H9 (cell line): ENCODE results near the gene PADI4. TPM values are rescaled to one million over a fixed set of nuclear protein-coding genes. Genes with fewer than 3 reads are reported as not detected.

Experiments used
- DNase-seq: peaks from one replicate; pipeline ENCODE4 v3.0.0-alpha.2; 2017
- H2AFZ ChIP-seq: one replicate; pipeline ENCODE4 v1.6.1; 2013; ENCODE audit warnings: mild to moderate bottlenecking, low read length, control low read depth, moderate library complexity
- H2AK5ac ChIP-seq: 2 replicates; pipeline ENCODE4 v1.6.1; 2013; ENCODE audit warnings: low read length, control low read depth, mixed read lengths; ENCODE audit not compliant: insufficient read length
- H2BK120ac ChIP-seq: one replicate; pipeline ENCODE4 v1.6.1; 2013; ENCODE audit warnings: low read depth, mild to moderate bottlenecking, low read length, control low read depth, inconsistent platforms; ENCODE audit not compliant: poor library complexity, severe bottlenecking
- H2BK12ac ChIP-seq: 2 replicates; pipeline ENCODE4 v1.6.1; 2013; ENCODE audit warnings: low read length, control low read depth, mixed read lengths, low read depth; ENCODE audit not compliant: insufficient read length
- H2BK15ac ChIP-seq: 2 replicates; pipeline ENCODE4 v1.6.1; 2013; ENCODE audit warnings: low read depth, low read length, control low read depth
- H2BK20ac ChIP-seq: one replicate; pipeline ENCODE4 v1.6.1; 2013; ENCODE audit warnings: low read depth, mild to moderate bottlenecking, low read length, control low read depth, inconsistent platforms; ENCODE audit not compliant: poor library complexity, severe bottlenecking
- H2BK5ac ChIP-seq: 2 replicates; pipeline ENCODE4 v1.6.1; 2013; ENCODE audit warnings: low read length, control low read depth, mixed read lengths; ENCODE audit not compliant: insufficient read length
- H3K14ac ChIP-seq: 2 replicates; pipeline ENCODE4 v1.6.1; 2013; ENCODE audit warnings: low read length, control low read depth; ENCODE audit not compliant: insufficient read depth
- H3K18ac ChIP-seq: 2 replicates; pipeline ENCODE4 v1.6.1; 2013; ENCODE audit warnings: low read depth, mild to moderate bottlenecking, mixed read lengths, low read length, control low read depth; ENCODE audit not compliant: insufficient read length
- H3K23ac ChIP-seq: 2 replicates; pipeline ENCODE4 v1.6.1; 2013; ENCODE audit warnings: low read length, control low read depth, mixed read lengths, low read depth; ENCODE audit not compliant: insufficient read length
- H3K23me2 ChIP-seq: 2 replicates; pipeline ENCODE4 v1.6.1; 2013; ENCODE audit warnings: low read depth, mild to moderate bottlenecking, mixed read lengths, low read length, control low read depth; ENCODE audit not compliant: insufficient read length, poor library complexity, severe bottlenecking
- H3K27ac ChIP-seq: 2 replicates; pipeline ENCODE4 v1.5.1; 2013; ENCODE audit warnings: low read length, control low read depth, mixed read lengths, low read depth; ENCODE audit not compliant: insufficient read length
- H3K27me3 ChIP-seq: 2 replicates; pipeline ENCODE4 v1.6.1; 2013; ENCODE audit warnings: low read length, control low read depth, inconsistent platforms; ENCODE audit not compliant: insufficient read depth
- H3K4ac ChIP-seq: 2 replicates; pipeline ENCODE4 v1.6.1; 2013; ENCODE audit warnings: low read depth, mild to moderate bottlenecking, control low read depth, inconsistent platforms, low read length, moderate library complexity
- H3K4me1 ChIP-seq: 2 replicates; pipeline ENCODE4 v1.6.1; 2013; ENCODE audit warnings: low read length, control low read depth, inconsistent platforms; ENCODE audit not compliant: insufficient read depth
- H3K4me2 ChIP-seq: 2 replicates; pipeline ENCODE4 v1.6.1; 2013; ENCODE audit warnings: low read length, control low read depth, mixed read lengths; ENCODE audit not compliant: insufficient read length, insufficient read depth
- H3K56ac ChIP-seq: 2 replicates; pipeline ENCODE4 v1.6.1; 2013; ENCODE audit warnings: low read depth, mild to moderate bottlenecking, mixed read lengths, low read length, control low read depth; ENCODE audit not compliant: insufficient read length
- H3K79me1 ChIP-seq: 2 replicates; pipeline ENCODE4 v1.6.1; 2013; ENCODE audit warnings: low read depth, mild to moderate bottlenecking, moderate library complexity, low read length, control low read depth, inconsistent platforms; ENCODE audit not compliant: insufficient read depth, poor library complexity, severe bottlenecking
- H3K79me2 ChIP-seq: 2 replicates; pipeline ENCODE4 v1.6.1; 2013; ENCODE audit warnings: low read length, control low read depth, inconsistent platforms; ENCODE audit not compliant: insufficient read depth
- H3K9ac ChIP-seq: 2 replicates; pipeline ENCODE4 v1.6.1; 2013; ENCODE audit warnings: low read length, control low read depth, mixed read lengths; ENCODE audit not compliant: insufficient read length; ENCODE audit errors: extremely low read depth
- H3K9me3 ChIP-seq: one replicate; pipeline ENCODE4 v1.6.1; 2013; ENCODE audit warnings: low read depth, low read length, inconsistent platforms; ENCODE audit not compliant: control insufficient read depth
- H3T11ph ChIP-seq: one replicate; pipeline ENCODE4 v1.6.1; 2013; ENCODE audit warnings: mild to moderate bottlenecking, low read length, control low read depth, inconsistent platforms
- H4K20me1 ChIP-seq: one replicate; pipeline ENCODE4 v1.6.1; 2013; ENCODE audit not compliant: control insufficient read depth, insufficient read length, insufficient read depth
- H4K5ac ChIP-seq: 2 replicates; pipeline ENCODE4 v1.6.1; 2013; ENCODE audit warnings: low read depth, mild to moderate bottlenecking, mixed read lengths, low read length, control low read depth; ENCODE audit not compliant: insufficient read length
- H4K8ac ChIP-seq: replicated peaks from 2 replicates; pipeline ENCODE4 v1.6.1; 2013; ENCODE audit warnings: low read length, control low read depth, mixed read lengths, low read depth; ENCODE audit not compliant: insufficient read length
- H4K91ac ChIP-seq: 2 replicates; pipeline ENCODE4 v1.6.1; 2013; ENCODE audit warnings: low read depth, mild to moderate bottlenecking, moderate library complexity, mixed read lengths, low read length, control low read depth; ENCODE audit not compliant: insufficient read length
- H3K27ac Mint-ChIP-seq, 3 experiments: 2 replicates in 2 of 3; 3 replicates in 1 of 3; pipeline ENCODE4 v1.8.0; 2020 to 2021; ENCODE audit warnings: mixed read lengths in 3 of 3, mild to moderate bottlenecking in 1 of 3, moderate library complexity in 1 of 3
- H3K27me3 Mint-ChIP-seq: 2 replicates; pipeline ENCODE4 v1.8.0; 2021; ENCODE audit warnings: low read depth, mild to moderate bottlenecking, moderate library complexity, mixed read lengths
- H3K36me3 Mint-ChIP-seq, 3 experiments: 2 replicates in 2 of 3; 3 replicates in 1 of 3; pipeline ENCODE4 v1.8.0; 2020 to 2021; ENCODE audit warnings: low read depth in 3 of 3, mixed read lengths in 3 of 3; ENCODE audit not compliant: insufficient read depth in 1 of 3
- H3K4me1 Mint-ChIP-seq, 2 experiments: 2 replicates each; pipeline ENCODE4 v1.8.0; 2020; ENCODE audit warnings: mixed read lengths in 2 of 2
- H3K4me3 Mint-ChIP-seq, 2 experiments: 2 replicates in 1 of 2; 3 replicates in 1 of 2; pipeline ENCODE4 v1.8.0; 2020 to 2021; ENCODE audit warnings: mild to moderate bottlenecking in 2 of 2, mixed read lengths in 2 of 2, moderate library complexity in 1 of 2
- H3K9me3 Mint-ChIP-seq, 2 experiments: 2 replicates in 1 of 2; 3 replicates in 1 of 2; pipeline ENCODE4 v1.8.0; 2020; ENCODE audit warnings: mild to moderate bottlenecking in 2 of 2, mixed read lengths in 2 of 2, moderate library complexity in 1 of 2
- CTCF ChIP-seq: fragments of 200-600 bp; sonication (generic); conservative IDR thresholded peaks from 3 replicates; pipeline ENCODE4 v1.8.0; 2021; ENCODE audit warnings: antibody characterized with exemption, mild to moderate bottlenecking
- WGBS: extraction: QIAGEN DNeasy Blood & Tissue Kit; methylation state at CpG from one replicate; pipeline ENCODE4 v1.1.7; 2013; ENCODE audit warnings: missing lambda C conversion rate, low lambda C conversion rate, mixed read lengths; ENCODE audit not compliant: insufficient read length; ENCODE audit errors: extremely low coverage; 5-methylcytosine and 5-hydroxymethylcytosine counted together
- total RNA-seq: library from RNA; stranded (reverse); gene quantifications from 2 replicates; pipeline ENCODE4 v1.2.1, GENCODE V29; 2021

The PADI4 gene
- total RNA-seq, 1 experiment from 2014 or later = 0.13 TPM

GRCh38 chr1:17315542-17316130 lies 7.6 kb downstream of the PADI4 start:
- Histone ChIP-seq H3K4ac (no peak overlapping the region), H2AK5ac (no peak overlapping the region), H3K9me3 (no peaks in the 10 kb centered on the region), H3K14ac (no peak overlapping the region), H4K5ac (no peak overlapping the region), H3K23me2 (no peaks in the 10 kb centered on the region), H3K27me3 (no peaks in the 10 kb centered on the region), H3K79me1 (no peaks in the 10 kb centered on the region), H2BK5ac (no peak overlapping the region), H2BK120ac (no peak overlapping the region), H2BK12ac (no peak overlapping the region), H2AFZ (no peak overlapping the region), H3K4me2 (no peak overlapping the region), H3K23ac (no peak overlapping the region), H2BK15ac (no peak overlapping the region), H3K18ac (no peak overlapping the region), H3K79me2 (no peaks in the 10 kb centered on the region), H4K20me1 (no peaks in the 10 kb centered on the region), H3K4me1 (peaks cover 3% of the 10 kb centered on the region; the same call in 1 of the 2 replicates), H2BK20ac (no peak overlapping the region), H4K8ac (no peak overlapping the region), H3K27ac (no peak overlapping the region), H3K56ac (no peak overlapping the region), H4K91ac (no peak overlapping the region), H3T11ph (no peak overlapping the region), H3K9ac (no peak overlapping the region)
- Mint-ChIP-seq H3K27ac (peak overlapping the region in 2 of 3 experiments; percentile 56 to 66; a peak in 1 of 7 replicates), H3K4me3 (peak overlapping the region in 1 of 2 experiments; percentile 23; a peak in 1 of 5 replicates), H3K27me3 (no peaks in the 10 kb centered on the region; the same call in 1 of the 2 replicates), H3K4me1 (peaks cover 28 to 33% of the 10 kb centered on the region in 2 experiments), H3K9me3 (peaks cover 2 to 3% of the 10 kb centered on the region in 2 experiments; a peak in 2 of 5 replicates), H3K36me3 (no peaks in the 10 kb centered on the region)
- no peak for DNase-seq
- WGBS = no CpG with 5 or more reads among the region's 7 CpGs
- no peak for TF ChIP-seq CTCF
